Pancreas (tissue), 10 donors: ENCODE results near the gene RERGL. TPM values are rescaled to one million over a fixed set of nuclear protein-coding genes. Genes with fewer than 3 reads are reported as not detected.

ENCODE experiments used
- ATAC-seq, 4 donors: fragments of 200-7000 bp; cut with Tn5 transposase; one replicate each; pipeline versions ENCODE4 v1.8.0 to v1.9.1; 2020; ENCODE audit warnings: mild to moderate bottlenecking in 4 of 4, moderate library complexity in 4 of 4
- DNase-seq, 6 donors: peaks; one replicate each; pipeline ENCODE4 v3.0.0-alpha.2; 2020
- FAIRE-seq: peaks from 2 replicates; lab custom pipeline; 2012; peaks lifted over from hg19 to GRCh38; lab: Jason Lieb, UNC
- H3K27ac ChIP-seq, 4 donors: fragments of 200-600 bp; sonication (generic); 1 replicate in 3 of 4; 2 replicates in 1 of 4; pipeline versions ENCODE4 v1.5.0 to v1.8.0; 2020
- H3K27me3 ChIP-seq, 4 donors: fragments of 200-600 bp; one replicate each; pipeline ENCODE4 v1.8.0; 2021
- H3K36me3 ChIP-seq, 3 donors: fragments of 200-600 bp; sonication (generic) in 1 of 3; one replicate each; pipeline versions ENCODE4 v1.5.0 to v1.8.0; 2020 to 2021
- H3K4me1 ChIP-seq, 3 donors: fragments of 200-600 bp; one replicate each; pipeline ENCODE4 v1.8.0; 2021
- H3K4me3 ChIP-seq, 4 donors: fragments of 200-600 bp; sonication (generic) in 2 of 4; one replicate each; pipeline versions ENCODE4 v1.5.0 to v1.8.0; 2020 to 2021
- H3K9me3 ChIP-seq, 4 donors: fragments of 200-600 bp; one replicate each; pipeline ENCODE4 v1.8.0; 2021
- WGBS, 2 donors: extraction: QIAGEN DNeasy Blood & Tissue Kit; methylation state at CpG; one replicate each; pipeline ENCODE4 v1.1.7; 2013; 5-methylcytosine and 5-hydroxymethylcytosine counted together
- intact Hi-C, 3 donors: fragments of 100-400 bp; cut with DNase I; formaldehyde crosslinking; loops; one replicate each; pipeline versions ENCODE4 v1.11.1 to v1.14.2; 2022
- polyA plus RNA-seq, 2 donors: library from polyadenylated mRNA; stranded (reverse); fragments of 200-250 nt; gene quantifications; one replicate each; pipeline ENCODE4 v1.2.3, GENCODE V29; 2013
- total RNA-seq, 6 donors: library from RNA; stranded (reverse); fragmentation: NEBNext Ultra II Directional in 4 of 6; extraction: Animal tissue kit (Norgen Biotek cat#: 25700) in 4 of 6; gene quantifications; one replicate each; pipeline versions ENCODE4 v1.2.1 to v1.2.4, GENCODE V29; 2021 to 2023
- TF ChIP-seq, protein P1 (sequence below), 4 donors: fragments of 200-600 bp; sonication (generic) in 3 of 4; IDR thresholded peaks; one replicate each; pipeline versions ENCODE4 v1.5.0 to v1.8.0; 2021; ENCODE audit warnings: antibody characterized with exemption in 4 of 4
- donor health status: healthy with polysubstance abuse.
- donor health status: DM: no; HTN: no; CAD: no; lungs with moderate emphysema.
- donor health status: DM: no; HTN: no; CAD: no.
- donor health status: control.
- donor health status: control.
- donor health status: Bipolar disorder and iron deficiency.
- donor health status: DM: yes; HTN: yes; CAD: no.
- donor health status: DM: no; HTN: no; CAD: no.
- donor health status: DM: no; HTN: no; CAD: no.
- donor health status: DM: yes; HTN: yes; CAD: no.

RERGL gene
- total and polyA plus RNA-seq, 8 donors: 0.37 to 7.7 (median 0.74) TPM; not detected in 1

- Histone ChIP-seq H3K9me3 (no peaks in the 10 kb centered on the region), H3K4me3 (no peak overlapping the region), H3K4me1 (no peaks in the 10 kb centered on the region), H3K36me3 (no peaks in the 10 kb centered on the region), H3K27ac (no peak overlapping the region), H3K27me3 (no peaks in the 10 kb centered on the region)
- intact Hi-C loops: no loop called here
- ATAC-seq: no peak
- no peak for FAIRE-seq
- TF ChIP-seq, protein P1, sequence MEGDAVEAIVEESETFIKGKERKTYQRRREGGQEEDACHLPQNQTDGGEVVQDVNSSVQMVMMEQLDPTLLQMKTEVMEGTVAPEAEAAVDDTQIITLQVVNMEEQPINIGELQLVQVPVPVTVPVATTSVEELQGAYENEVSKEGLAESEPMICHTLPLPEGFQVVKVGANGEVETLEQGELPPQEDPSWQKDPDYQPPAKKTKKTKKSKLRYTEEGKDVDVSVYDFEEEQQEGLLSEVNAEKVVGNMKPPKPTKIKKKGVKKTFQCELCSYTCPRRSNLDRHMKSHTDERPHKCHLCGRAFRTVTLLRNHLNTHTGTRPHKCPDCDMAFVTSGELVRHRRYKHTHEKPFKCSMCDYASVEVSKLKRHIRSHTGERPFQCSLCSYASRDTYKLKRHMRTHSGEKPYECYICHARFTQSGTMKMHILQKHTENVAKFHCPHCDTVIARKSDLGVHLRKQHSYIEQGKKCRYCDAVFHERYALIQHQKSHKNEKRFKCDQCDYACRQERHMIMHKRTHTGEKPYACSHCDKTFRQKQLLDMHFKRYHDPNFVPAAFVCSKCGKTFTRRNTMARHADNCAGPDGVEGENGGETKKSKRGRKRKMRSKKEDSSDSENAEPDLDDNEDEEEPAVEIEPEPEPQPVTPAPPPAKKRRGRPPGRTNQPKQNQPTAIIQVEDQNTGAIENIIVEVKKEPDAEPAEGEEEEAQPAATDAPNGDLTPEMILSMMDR (IDR thresholded peaks at IDR 0.05): no peak
- 46 to 52% methylated on average over 3 of the region's 3 CpGs for WGBS, 2 donors
- no peak for DNase-seq
These were observed 5.9 kb downstream of the RERGL start for GRCh38 chr12:18084080-18084479.

- WGBS, 2 donors: 34 to 42% methylated on average over 7 of the region's 7 CpGs
- intact Hi-C loops: no loop called here
- Histone ChIP-seq H3K36me3 (no peaks in the 10 kb centered on the region), H3K27ac (no peak overlapping the region), H3K4me3 (no peak overlapping the region), H3K4me1 (no peaks in the 10 kb centered on the region), H3K9me3 (no peaks in the 10 kb centered on the region), H3K27me3 (no peaks in the 10 kb centered on the region)
- ATAC-seq (no peak), DNase-seq (no peak), FAIRE-seq (no peak)
- TF ChIP-seq, protein P1 (IDR thresholded peaks at IDR 0.05): no peak
These were observed 10.3 kb downstream of the RERGL start for GRCh38 chr12:18079541-18080246.

GRCh38 chr12:18074001-18074400 lies 16.0 kb downstream of the RERGL start:
- TF ChIP-seq, protein P1 (IDR thresholded peaks at IDR 0.05): no peak
- no peaks in the 10 kb centered on the region for H3K4me1 ChIP-seq
- no peak for DNase-seq
- no peaks in the 10 kb centered on the region for H3K27me3 ChIP-seq
- H3K36me3 ChIP-seq: no peaks in the 10 kb centered on the region
- no peaks in the 10 kb centered on the region for H3K9me3 ChIP-seq
- no peak for ATAC-seq
- intact Hi-C loops: no loop called here
- H3K27ac ChIP-seq: no peak overlapping the region
- no peak overlapping the region for H3K4me3 ChIP-seq
- no peak for FAIRE-seq
- 32 to 44% methylated on average over 3 of the region's 3 CpGs for WGBS, 2 donors

- Histone ChIP-seq H3K9me3 (no peaks in the 10 kb centered on the region), H3K27ac (no peak overlapping the region), H3K4me3 (no peak overlapping the region), H3K27me3 (no peaks in the 10 kb centered on the region), H3K4me1 (no peaks in the 10 kb centered on the region), H3K36me3 (no peaks in the 10 kb centered on the region)
- DNase-seq (no peak), FAIRE-seq (no peak), ATAC-seq (no peak)
- 78 to 85% methylated on average over 14 of the region's 14 CpGs for WGBS, 2 donors
- intact Hi-C loops: no loop called here
- TF ChIP-seq, protein P1 (IDR thresholded peaks at IDR 0.05): no peak
These were observed 17.3 kb downstream of the RERGL start for GRCh38 chr12:18072723-18073122.

DNA sequence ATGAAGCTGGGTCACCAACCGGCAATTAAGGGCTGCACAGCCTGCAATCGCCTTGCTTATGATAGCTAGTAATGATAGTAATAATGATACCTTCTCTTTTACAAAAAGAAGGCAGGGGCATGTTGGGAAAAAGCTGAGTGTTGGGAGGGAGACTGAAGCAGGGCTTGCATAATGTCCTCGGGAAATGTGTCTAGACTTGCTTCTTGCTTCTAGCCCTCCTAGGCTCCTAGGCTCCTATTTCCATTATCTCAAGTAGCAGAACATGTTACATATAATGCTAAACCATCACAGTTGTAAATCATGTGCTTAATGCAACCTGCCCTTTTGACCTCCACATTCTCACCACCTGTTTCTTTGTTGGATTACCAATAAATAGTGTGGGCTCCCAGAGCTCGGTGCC lies 18.7 kb downstream of the RERGL start:
- Histone ChIP-seq H3K9me3 (no peaks in the 10 kb centered on the region), H3K36me3 (no peaks in the 10 kb centered on the region), H3K27me3 (no peaks in the 10 kb centered on the region), H3K4me1 (no peaks in the 10 kb centered on the region), H3K27ac (no peak overlapping the region), H3K4me3 (no peak overlapping the region)
- FAIRE-seq (no peak), DNase-seq (no peak), ATAC-seq (no peak)
- intact Hi-C loops: no loop called here
- WGBS, 2 donors: 63 to 77% methylated on average over 4 of the region's 4 CpGs
- TF ChIP-seq, protein P1 (IDR thresholded peaks at IDR 0.05): no peak
